Measurements from ENCODE around the gene EPHB1.
"Not testable (repeated sequence)": the region's sequence is repeated elsewhere in the genome, so short reads cannot be mapped to it uniquely, and the experiment has no call there.

EPHB1 gene

DNA sequence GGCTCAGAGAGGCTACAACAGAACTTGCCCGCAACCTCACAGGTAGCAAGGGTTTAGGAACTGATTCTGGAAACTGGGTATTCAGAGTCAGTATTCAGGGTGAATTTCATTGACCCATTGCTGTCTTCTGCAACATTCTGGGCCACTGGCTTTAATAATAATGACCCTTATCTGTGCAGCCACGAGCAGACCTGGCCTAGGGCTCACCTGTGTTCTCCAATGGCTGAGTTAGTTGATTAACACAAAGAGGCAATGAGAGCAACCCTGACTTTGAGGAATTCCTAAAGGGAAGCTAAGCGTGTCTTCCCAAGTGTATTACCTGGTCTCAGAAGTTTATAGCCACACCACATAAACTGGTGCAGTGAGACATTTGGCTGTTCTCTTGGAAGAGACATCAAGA lies 289.9 kb downstream of the EPHB1 start:
- DNase-seq (ENCODE audit: low spot score) = no peak

DNA sequence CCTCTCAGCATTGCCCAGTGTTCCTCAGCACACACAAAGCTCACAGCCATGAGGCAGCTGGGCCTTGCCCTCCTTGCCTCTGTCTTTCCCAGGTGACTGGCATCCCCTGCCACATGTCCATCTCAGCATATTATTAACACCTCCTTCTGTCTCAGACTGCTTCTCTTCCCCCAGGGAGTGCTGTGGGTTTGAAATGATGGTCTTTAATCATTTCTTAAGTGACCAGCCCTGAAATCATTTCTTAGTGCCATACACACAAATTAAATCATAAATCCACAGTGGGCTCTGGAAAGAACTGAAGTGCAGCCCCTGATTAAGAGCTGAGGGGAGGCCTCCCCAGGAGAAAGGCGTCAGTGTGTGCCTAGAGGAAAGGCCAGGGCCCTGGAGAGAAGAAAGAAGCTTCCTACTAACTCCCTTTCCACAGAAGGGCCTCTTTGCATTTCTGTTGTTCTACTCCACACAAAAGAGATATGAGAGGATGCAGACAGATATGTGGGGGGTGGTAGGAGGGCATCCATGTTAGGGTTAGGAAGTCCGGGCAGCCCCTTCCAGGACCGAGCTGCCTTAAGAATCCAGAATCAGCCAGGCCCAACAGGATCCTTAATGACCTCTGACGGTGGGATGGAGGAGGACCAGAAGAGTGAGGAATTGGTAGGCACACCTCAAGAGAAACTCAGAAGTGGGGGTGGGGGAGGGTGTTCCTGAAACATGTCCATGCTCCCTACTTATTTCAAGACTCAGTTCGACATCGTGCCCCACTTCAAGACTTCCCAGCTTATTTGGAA lies 290.8 kb downstream of the EPHB1 start:
- DNase-seq (ENCODE audit: low spot score) = no peak

DNA sequence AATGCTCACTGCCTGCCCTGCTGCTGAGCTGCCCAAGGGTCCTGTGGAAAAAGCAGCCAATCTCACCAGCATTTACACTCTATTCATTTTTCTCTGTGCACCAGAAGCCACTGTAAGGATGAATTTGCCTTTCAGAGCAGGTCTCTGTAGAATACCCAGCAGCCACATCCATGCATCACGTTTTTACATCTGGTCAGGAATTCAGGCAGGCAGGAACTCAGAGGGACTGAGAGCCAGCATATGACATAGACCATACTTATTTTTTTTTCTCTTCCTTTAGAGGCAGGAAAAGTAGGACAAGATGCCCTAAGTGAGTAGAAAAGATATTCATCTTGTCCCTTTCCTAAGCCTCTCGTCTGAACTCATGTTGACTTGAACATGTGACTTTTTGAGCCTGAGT lies 292.7 kb downstream of the EPHB1 start:
- DNase-seq (ENCODE audit: low spot score) = no peak

DNA sequence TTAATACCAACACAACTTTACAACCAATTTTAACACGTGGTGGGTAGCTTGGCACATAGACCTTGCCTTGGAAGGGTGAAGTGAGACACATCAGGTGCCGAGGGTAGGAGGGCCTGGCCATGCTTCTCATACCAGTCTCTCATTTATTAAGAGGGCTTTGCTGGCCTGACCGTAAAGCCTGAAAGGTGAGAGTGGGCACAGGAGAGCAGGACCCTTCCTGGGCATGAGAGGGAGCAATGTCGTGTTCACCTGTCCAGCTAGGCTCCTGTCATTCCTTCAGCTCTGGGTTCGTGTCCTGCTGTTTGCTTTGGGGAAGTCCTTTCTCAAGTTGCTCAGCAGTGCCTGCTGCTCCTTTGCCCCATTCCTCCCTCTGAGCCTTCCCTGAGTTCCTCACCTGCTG lies 294.4 kb downstream of the EPHB1 start:
- DNase-seq (ENCODE audit: low spot score) = no peak

DNA sequence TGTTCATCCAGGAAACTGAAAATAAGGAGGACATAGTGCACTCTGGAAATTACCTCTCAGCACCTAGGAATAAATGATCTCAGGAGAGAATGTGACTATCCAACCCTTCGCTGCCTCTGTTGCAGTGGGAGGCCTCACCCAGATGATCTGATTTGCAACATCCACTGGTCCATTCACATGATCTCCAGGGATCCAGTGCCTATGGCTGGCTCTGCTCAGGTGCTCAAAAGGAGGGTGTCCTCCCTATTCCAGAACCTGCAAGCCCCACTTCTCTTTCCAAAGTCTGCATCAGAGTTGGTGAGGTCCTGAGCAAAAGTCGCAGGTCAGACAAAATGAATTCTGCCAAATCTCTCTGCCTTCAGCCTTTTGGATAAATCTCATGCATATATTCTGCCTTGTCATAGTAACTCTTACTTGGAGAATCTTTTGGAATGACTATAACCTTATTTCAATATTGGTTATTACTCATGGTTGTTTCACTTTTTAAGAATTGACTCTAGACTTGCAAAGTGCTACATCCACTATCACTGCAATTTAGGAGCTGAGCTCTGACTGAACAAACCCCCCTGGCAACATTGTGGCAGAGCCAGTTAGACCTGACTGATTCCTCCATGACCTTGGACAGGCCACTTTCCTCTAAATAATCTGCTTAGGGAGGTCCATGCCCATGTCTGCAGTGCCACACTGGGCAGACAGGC lies 295.1 kb downstream of the EPHB1 start:
- no peak for DNase-seq (ENCODE audit: low spot score)

DNA sequence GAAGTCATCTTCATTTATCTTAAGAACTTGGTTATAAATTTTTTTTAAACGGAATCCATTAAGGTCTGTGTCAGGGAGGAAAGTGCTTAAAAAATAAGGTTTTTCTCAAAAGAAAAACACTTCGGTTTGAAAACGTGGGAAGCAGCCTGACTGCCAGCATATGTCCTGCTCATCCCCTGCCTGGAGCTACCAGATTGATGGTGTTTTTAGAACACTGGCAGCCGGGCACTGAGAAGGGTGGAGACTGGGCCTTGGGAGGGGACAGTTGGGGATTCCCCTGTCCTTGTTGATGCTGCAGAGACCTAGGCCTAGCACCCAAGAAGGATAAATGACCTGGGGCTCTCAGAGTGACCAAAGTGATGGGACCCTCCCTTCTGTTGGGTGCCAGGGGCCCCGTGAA lies 296.9 kb downstream of the EPHB1 start:
- DNase-seq (ENCODE audit: low spot score) = no peak

DNA sequence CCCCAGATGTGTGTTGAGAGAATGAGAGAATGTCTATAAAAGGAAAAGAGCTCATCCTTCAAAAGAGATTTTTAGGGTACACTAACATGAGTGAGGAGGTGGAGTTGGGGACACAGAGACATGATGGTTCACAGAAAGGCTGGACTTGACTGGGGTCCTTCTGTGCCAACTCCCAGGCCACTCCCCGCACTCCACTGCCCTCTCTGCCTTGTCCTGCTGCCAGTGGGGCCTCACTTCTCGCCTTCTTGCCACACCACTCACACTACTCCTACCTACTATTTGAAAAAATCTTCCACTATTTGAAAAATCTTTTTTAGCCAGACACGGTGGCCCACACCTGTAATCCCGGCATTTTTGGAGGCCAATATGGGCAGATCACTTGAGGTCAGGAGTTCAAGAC lies 298.1 kb downstream of the EPHB1 start:
- DNase-seq (ENCODE audit: low spot score) = no peak

DNA sequence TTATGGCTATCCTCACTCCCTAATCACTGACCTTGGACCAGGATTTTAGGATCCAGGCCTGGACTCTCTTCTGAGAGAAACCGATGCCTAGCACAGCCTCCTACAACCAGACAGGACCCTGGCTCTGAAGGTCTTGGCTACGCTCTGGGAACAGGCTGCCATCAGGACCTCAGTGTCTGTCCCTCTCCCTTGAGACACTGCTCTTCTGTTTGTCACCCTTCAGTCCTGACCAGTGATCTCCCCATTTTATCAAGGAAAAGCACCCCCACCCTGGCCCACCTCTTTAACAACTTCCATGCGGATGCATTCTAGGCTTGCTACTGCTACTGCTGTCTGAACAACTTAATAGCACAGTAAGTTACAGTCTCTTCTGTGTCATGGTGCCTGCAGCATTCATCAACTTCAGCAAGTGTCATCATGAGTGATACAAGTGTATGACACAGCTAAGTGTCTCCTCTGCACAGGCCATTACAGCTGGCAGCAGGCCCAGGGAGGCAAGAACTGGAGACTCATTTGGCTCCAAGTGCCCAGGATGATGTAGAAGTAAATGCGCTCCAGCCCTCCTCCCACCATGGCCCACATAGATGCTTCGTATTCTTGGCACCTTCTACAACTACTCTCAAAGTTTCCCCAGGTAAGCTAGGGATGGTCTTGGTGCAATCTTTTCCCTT lies 302.4 kb downstream of the EPHB1 start:
- no peak for DNase-seq (ENCODE audit: low spot score)

DNA sequence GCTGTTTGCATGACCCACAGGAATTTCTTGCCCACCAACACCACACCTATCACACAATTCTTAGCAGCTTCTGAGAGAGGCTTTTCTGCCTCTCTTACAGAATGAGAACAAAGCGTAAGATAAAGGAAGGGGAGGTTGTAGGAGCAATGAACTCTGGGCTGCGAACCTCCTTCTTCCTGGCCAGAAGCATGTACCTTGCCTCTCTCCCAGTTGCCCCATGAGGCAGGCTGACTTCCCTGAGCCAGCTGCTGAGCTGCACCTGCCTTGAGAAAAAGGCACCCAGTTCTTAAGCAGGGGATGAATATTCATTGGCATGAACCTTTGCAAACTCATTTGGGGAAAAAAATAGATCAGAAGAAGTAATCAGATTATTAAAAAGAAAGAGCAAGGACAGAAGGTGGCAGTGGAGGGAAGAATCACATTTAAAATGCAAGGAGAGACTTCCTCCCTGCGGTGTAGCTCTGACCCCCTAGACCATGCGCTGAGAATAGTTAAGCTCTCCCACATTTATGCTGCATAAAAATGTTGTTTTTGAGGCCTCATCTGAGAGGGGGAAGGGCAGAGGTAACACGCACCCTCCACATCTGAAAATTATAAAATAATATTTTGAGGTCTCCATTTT lies 304.8 kb downstream of the EPHB1 start:
- no peak for DNase-seq (ENCODE audit: low spot score)

DNA sequence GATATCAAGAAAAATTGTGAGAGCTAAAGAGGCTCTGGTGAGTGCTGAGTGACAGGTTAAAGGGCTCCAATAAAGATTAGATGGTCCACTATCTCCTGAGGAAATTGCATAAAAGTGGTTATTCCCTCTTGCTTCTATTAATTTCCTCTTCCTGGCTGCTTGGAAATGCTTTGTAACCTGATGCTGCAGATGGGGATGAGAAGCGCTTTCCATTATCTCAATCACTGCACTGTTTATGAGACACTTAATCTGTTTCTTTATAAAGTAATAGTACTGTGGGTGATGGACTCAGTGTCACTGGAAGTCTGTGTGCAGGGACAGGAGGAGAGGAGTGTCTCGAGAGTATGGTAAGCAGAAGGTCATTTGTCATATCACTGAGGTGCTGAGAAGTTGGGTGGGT lies 305.3 kb downstream of the EPHB1 start:
- DNase-seq (ENCODE audit: low spot score) = no peak

DNA sequence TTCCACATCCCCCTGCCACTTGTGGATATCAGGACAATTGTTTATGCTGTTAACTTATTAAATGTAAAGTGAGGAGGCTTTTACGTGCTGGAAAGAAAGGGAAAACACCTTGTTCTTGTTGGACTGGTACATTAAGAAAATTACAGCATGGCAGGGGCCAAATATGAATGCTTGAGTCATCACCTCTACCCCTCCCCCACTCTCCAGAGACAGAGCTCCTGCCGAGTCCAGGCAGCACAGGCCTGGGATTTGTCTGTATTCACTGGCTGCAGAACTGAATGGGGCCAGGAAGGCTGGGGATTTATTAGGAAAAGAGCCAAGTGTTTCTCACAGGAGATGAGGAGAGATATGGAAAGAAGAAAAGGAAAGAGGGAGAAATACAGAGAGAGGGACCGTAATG lies 308.9 kb downstream of the EPHB1 start:
- no peak for DNase-seq (ENCODE audit: low spot score)

DNA sequence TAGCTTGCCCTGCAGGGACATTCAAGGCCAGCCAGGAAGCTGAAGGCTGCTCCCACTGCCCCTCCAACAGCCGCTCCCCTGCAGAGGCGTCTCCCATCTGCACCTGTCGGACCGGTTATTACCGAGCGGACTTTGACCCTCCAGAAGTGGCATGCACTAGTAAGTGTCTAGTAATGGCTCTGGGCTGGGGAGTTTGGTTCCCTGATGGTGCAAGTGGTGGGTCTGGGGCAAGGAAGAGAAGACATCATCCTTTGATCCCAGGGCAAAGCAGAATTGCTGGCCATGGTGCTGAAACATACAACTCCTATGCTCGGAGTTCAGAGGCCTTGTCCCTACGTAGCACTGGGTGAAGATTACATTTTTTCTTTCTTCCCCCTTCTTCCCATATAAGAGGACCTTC lies 311.4 kb downstream of the EPHB1 start:
- peak; percentile 64 for DNase-seq (ENCODE audit: low spot score)

DNA sequence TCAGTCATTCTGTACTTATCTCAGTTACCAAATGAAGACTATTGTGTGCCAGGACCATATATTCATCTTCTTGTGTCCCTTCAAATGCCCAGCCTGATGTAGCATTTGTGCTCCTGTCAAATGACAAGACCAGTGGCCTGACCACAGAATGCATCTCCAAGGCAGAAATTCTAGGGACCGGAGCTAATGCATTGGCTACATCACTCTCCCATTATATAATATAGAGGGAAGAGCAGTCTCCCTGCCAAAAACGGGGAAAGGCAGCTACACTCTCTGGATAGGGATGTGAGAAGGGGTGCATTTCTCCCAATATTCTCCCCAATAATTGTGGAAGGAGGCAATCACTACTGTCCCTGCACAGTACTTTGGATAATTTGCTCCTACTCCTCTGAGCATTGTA lies 312.0 kb downstream of the EPHB1 start:
- DNase-seq (ENCODE audit: low spot score) = no peak

DNA sequence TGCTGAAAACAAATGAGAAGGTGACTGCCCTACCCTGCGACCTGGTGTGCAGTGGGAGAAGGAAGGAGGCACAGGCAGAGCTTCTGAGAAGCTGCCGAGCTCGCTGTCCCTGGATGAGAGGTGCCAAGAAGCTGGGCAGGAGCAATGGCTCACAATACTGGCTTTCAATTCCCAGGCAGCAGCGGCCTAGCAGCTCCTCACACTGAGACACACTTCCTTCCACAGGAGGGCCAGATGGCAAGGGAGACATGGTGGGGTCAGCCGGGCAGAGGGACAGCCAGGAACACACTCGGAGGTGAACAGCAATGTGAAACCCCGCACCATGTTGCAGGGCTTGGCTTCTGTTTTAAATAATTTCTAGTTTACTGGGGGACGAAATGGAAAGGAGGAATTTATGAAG lies 314.6 kb downstream of the EPHB1 start:
- no peak for DNase-seq (ENCODE audit: low spot score)

DNA sequence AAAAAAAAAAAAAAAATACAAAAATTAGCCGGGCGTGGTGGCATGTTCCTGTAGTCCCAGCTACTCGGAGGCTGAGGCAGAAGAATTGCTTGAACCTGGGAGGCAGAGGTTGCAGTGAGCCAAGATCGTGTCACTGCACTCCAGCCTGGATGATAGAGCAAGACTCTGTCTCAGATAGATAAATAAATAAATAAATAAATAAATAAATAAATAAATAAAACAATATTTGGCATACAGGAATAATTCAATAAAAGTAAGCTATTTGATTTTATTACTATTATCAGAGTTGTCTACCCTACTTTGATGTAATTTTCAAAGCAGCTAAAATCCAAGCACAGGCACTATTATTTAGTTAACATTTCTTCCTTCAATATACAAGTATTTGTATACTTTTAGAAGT lies 319.5 kb downstream of the EPHB1 start:
- not testable (repeated sequence) for DNase-seq (ENCODE audit: low spot score)

DNA sequence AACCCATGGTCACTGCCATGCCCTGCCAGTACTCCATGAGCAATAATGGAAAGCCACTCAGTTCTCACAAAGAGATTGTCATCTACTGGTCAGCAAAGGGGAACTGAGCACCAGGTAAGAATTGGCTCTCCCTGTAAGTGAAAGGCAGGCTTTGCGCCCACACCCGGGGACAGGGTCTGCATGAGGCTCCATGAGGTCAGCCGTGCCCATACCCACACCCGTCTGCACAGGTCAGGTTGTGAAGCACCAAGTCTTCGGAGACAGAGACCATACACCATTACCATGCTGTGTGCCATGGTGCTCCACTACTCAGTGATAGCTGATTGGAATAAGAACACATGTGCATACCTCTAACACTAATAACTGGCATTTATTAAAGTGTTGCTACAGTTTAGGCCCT lies 322.9 kb downstream of the EPHB1 start:
- DNase-seq (ENCODE audit: low spot score) = no peak

DNA sequence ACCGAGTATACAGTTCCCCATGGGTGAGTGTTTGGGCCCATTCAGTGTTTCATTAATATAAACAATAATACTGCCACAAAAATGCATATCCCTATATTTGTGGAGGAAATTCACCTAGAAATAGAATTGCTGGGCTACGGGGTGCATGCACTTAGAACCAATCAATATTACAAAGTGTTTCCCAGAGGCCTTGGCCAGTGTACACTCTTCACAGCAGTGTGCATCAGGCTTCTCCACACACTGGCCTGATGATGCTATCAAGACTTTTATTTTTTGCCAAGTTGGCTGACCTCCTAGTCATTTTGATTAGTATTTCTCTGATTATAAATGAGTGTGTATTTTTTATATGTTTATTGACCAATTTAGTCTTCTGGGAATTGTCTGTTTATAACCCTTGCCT lies 323.7 kb downstream of the EPHB1 start:
- no peak for DNase-seq (ENCODE audit: low spot score)

DNA sequence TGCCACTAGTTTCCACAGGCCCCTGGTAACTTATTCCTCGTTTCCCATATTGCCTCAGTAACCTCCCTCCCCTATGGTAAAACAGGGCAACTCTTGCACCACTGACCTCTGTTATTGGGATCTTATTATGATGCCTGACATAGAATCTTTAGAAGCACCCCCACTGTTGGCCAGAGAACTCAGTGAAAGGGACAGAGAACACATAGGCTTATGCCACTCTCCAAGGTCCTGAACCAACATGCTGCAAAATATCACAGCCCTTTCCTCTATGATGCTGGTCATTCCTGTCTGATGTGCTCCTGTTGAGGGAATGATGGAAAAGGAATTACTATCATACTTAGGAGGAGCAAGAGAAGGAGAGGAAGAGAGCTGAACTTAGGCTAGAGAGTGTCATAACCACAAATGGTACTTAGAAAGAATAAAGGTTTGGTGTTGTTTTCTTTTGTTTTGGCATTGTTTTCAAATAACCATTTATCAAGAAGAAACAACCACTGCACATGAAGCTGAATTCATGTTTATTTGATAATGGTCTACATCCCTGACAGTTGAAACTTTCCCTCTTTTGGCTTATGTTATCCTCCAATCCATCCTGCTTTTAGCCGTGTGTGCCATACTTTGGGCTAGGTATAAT lies 330.2 kb downstream of the EPHB1 start:
- DNase-seq (ENCODE audit: low spot score) = peak; percentile 70

DNA sequence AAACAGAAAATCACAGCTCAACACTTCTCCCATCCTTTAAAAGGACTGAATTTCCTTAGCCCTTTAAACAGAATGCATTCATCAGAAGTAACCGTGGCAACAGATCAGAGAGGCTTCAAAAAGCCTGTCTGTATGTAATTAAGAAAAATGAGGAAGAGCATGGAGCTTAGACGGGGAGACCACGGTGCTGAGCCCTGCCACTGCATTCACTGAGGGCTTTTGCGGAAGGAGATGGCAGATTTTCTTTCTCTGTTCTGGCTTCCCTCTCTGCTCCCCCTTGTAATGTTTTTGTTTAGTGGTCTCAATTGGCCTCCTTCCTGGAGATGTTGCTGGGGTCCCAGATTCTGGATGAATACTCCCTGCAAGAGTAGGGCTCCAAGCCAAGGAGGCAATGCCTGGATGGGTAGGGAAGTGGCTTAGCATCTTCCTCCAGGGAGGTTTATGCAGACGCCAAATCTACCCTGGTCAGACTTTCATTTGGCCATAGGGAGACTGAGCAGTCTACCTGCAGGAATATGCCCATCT lies 332.9 kb downstream of the EPHB1 start:
- no peak for DNase-seq (ENCODE audit: low spot score)

DNA sequence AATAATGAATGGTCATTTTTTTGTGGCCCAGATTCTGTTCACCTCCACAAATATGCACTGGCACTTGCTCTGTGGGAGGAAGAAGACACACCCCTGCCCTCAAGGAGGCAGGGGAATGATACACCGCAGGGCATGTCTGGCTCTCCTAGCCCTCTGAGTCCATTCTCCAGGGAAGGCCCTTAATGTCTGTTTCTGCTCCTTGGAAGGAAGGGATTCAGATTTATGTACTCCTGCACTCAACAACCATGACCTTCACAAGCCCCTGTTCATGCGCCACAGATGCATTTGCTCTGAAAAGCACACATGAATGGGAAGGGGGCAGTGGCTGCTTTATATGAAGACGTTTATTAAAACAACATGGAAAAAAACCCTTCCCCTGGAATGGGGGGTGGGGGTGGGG lies 333.8 kb downstream of the EPHB1 start:
- no peak for DNase-seq (ENCODE audit: low spot score)

DNA sequence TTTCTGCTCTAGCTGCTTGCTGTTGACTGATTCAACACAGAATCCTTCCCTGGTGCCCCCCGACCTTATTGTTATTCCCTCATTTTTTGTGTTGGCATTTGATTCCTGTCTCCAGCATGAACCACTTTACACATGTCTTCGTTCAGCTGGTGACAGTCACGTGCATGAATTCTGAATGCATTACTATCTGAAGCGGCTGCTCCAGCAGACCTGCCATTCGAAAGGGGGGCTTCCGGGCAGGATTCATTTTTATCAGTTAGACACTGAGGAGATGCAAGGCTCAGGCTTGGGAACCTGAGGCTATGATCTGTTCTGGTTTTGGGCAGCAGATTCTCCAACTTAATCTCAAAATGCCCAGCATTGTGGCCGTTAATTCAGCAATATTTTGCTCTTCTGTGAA lies 336.2 kb downstream of the EPHB1 start:
- no peak for DNase-seq (ENCODE audit: low spot score)

All from GM03348 (cell line).